Measurements from ENCODE around the gene BDH1. TPM values are rescaled to one million over a fixed set of nuclear protein-coding genes. Genes with fewer than 3 reads are reported as not detected.
A peak's percentile ranks its signal among the peaks of the same experiment; 100 is the strongest.

Gene BDH1
- total and polyA plus RNA-seq, 2 of the 13 experiments (the other 11 are each of a cell fraction or from before 2014, with no cell fraction given) = 21.2 to 71.9 TPM

DNA sequence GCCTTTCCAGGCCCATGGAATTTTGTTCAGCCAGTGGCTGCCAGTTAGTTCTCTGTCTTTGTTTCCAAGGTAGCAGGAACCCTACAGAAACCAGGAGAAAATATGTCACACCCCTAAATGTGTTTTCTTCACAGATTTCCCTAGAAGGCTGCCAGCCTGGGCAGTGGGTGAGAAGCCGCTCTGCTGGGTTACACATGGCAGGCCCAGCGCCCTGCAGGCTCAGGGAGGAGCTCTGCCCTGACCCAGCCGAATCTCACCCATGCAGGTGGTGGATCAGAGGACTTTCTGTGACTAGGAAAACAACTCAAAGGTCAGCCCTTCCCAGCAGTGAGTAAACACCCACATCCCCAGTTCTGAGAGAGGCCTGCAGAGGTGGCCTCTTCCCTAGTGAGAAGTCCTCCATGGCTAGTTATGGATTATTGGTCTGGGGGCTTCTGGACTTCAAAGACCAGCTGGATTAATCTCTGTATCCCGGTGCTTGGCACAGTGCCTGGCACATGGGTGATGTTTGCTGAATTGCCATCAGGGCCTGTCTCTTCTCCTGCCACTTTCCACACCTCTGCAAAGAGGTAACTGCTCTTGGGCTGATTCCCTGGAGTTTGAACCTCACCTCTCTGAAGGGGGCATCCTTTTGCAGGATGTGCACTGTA lies 34.7 kb upstream of the BDH1 start (continued):
- TF ChIP-seq, protein P1, sequence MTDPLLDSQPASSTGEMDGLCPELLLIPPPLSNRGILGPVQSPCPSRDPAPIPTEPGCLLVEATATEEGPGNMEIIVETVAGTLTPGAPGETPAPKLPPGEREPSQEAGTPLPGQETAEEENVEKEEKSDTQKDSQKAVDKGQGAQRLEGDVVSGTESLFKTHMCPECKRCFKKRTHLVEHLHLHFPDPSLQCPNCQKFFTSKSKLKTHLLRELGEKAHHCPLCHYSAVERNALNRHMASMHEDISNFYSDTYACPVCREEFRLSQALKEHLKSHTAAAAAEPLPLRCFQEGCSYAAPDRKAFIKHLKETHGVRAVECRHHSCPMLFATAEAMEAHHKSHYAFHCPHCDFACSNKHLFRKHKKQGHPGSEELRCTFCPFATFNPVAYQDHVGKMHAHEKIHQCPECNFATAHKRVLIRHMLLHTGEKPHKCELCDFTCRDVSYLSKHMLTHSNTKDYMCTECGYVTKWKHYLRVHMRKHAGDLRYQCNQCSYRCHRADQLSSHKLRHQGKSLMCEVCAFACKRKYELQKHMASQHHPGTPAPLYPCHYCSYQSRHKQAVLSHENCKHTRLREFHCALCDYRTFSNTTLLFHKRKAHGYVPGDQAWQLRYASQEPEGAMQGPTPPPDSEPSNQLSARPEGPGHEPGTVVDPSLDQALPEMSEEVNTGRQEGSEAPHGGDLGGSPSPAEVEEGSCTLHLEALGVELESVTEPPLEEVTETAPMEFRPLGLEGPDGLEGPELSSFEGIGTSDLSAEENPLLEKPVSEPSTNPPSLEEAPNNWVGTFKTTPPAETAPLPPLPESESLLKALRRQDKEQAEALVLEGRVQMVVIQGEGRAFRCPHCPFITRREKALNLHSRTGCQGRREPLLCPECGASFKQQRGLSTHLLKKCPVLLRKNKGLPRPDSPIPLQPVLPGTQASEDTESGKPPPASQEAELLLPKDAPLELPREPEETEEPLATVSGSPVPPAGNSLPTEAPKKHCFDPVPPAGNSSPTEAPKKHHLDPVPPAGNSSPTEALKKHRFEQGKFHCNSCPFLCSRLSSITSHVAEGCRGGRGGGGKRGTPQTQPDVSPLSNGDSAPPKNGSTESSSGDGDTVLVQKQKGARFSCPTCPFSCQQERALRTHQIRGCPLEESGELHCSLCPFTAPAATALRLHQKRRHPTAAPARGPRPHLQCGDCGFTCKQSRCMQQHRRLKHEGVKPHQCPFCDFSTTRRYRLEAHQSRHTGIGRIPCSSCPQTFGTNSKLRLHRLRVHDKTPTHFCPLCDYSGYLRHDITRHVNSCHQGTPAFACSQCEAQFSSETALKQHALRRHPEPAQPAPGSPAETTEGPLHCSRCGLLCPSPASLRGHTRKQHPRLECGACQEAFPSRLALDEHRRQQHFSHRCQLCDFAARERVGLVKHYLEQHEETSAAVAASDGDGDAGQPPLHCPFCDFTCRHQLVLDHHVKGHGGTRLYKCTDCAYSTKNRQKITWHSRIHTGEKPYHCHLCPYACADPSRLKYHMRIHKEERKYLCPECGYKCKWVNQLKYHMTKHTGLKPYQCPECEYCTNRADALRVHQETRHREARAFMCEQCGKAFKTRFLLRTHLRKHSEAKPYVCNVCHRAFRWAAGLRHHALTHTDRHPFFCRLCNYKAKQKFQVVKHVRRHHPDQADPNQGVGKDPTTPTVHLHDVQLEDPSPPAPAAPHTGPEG (CRISPR knock-in tag; IDR thresholded peaks at IDR 0.05) = no peak
- TF ChIP-seq AHR (CRISPR knock-in tag; IDR thresholded peaks at IDR 0.05) (peak; percentile 33; the same call in 1 of the 2 replicates), ZNF589 (CRISPR knock-in tag; conservative IDR thresholded peaks at IDR 0.05) (no peak), GATAD2A (CRISPR knock-in tag; IDR thresholded peaks at IDR 0.05) (peak; percentile 96), JUN (CRISPR knock-in tag; IDR thresholded peaks at IDR 0.05) (0 out of 2 replicates have a peak, but pooled peaks have one; percentile 4), NFE2 (CRISPR knock-in tag; IDR thresholded peaks at IDR 0.05) (no peak), ZNF317 (CRISPR knock-in tag; IDR thresholded peaks at IDR 0.05) (no peak), BORCS8-MEF2B (CRISPR knock-in tag; IDR thresholded peaks at IDR 0.05) (peak; percentile 61; the same call in 1 of the 2 replicates), KMT2A (CRISPR knock-in tag; IDR thresholded peaks at IDR 0.05) (peak; percentile 67; the same call in 1 of the 2 replicates), PHB2 (IDR thresholded peaks at IDR 0.05; ENCODE audit: partially characterized antibody) (no peak), JARID2 (CRISPR knock-in tag; IDR thresholded peaks at IDR 0.05; ENCODE audit: insufficient replicate concordance) (no peak)
- TF ChIP-seq, protein P2, sequence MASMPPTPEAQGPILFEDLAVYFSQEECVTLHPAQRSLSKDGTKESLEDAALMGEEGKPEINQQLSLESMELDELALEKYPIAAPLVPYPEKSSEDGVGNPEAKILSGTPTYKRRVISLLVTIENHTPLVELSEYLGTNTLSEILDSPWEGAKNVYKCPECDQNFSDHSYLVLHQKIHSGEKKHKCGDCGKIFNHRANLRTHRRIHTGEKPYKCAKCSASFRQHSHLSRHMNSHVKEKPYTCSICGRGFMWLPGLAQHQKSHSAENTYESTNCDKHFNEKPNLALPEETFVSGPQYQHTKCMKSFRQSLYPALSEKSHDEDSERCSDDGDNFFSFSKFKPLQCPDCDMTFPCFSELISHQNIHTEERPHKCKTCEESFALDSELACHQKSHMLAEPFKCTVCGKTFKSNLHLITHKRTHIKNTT (CRISPR knock-in tag; IDR thresholded peaks at IDR 0.05) = no peak
- TF ChIP-seq, protein P3, sequence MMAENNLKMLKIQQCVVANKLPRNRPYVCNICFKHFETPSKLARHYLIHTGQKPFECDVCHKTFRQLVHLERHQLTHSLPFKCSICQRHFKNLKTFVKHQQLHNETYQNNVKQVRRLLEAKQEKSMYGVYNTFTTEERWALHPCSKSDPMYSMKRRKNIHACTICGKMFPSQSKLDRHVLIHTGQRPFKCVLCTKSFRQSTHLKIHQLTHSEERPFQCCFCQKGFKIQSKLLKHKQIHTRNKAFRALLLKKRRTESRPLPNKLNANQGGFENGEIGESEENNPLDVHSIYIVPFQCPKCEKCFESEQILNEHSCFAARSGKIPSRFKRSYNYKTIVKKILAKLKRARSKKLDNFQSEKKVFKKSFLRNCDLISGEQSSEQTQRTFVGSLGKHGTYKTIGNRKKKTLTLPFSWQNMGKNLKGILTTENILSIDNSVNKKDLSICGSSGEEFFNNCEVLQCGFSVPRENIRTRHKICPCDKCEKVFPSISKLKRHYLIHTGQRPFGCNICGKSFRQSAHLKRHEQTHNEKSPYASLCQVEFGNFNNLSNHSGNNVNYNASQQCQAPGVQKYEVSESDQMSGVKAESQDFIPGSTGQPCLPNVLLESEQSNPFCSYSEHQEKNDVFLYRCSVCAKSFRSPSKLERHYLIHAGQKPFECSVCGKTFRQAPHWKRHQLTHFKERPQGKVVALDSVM (CRISPR knock-in tag; IDR thresholded peaks at IDR 0.05) = peak; percentile 64
- TF ChIP-seq, protein P4, sequence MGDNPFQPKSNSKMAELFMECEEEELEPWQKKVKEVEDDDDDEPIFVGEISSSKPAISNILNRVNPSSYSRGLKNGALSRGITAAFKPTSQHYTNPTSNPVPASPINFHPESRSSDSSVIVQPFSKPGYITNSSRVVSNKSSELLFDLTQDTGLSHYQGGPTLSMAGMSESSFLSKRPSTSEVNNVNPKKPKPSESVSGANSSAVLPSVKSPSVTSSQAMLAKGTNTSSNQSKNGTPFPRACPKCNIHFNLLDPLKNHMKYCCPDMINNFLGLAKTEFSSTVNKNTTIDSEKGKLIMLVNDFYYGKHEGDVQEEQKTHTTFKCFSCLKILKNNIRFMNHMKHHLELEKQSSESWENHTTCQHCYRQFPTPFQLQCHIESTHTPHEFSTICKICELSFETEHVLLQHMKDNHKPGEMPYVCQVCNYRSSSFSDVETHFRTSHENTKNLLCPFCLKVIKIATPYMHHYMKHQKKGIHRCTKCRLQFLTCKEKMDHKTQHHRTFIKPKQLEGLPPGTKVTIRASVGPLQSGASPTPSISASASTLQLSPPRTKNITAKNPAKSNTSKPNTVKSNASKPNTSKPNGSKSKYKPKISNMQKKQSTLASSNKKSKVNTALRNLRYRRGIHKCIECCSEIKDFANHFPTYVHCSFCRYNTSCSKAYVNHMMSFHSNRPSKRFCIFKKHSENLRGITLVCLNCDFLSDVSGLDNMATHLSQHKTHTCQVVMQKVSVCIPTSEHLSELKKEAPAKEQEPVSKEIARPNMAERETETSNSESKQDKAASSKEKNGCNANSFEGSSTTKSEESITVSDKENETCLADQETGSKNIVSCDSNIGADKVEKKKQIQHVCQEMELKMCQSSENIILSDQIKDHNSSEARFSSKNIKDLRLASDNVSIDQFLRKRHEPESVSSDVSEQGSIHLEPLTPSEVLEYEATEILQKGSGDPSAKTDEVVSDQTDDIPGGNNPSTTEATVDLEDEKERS (CRISPR knock-in tag; IDR thresholded peaks at IDR 0.05) = peak; percentile 21; the same call in 1 of the 2 replicates
- TF ChIP-seq, protein P5, sequence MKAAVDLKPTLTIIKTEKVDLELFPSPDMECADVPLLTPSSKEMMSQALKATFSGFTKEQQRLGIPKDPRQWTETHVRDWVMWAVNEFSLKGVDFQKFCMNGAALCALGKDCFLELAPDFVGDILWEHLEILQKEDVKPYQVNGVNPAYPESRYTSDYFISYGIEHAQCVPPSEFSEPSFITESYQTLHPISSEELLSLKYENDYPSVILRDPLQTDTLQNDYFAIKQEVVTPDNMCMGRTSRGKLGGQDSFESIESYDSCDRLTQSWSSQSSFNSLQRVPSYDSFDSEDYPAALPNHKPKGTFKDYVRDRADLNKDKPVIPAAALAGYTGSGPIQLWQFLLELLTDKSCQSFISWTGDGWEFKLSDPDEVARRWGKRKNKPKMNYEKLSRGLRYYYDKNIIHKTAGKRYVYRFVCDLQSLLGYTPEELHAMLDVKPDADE (CRISPR knock-in tag; IDR thresholded peaks at IDR 0.05) = no peak
